H1 (cell line): Measurements from ENCODE around the gene HSD17B3.

ENCODE experiments used
- ATF2 ChIP-seq: IDR thresholded peaks from 2 replicates; pipeline ENCODE4 v1.6.1; 2012; ENCODE audit warnings: low read length, inconsistent platforms
- CHD1 ChIP-seq: IDR thresholded peaks from 2 replicates; pipeline ENCODE4 v1.6.1; 2012; ENCODE audit warnings: low read depth, low read length, improper control_type of control experiment
- CHD2 ChIP-seq: IDR thresholded peaks from 2 replicates; pipeline ENCODE4 v1.6.1; 2012; ENCODE audit warnings: low read length, improper control_type of control experiment
- CTCF ChIP-seq, 3 experiments: IDR thresholded peaks; 1 replicate in 2 of 3; 2 replicates in 1 of 3; pipeline versions ENCODE4 v1.5.1 to v1.6.1; 2011; ENCODE audit warnings: low read length in 3 of 3, mild to moderate bottlenecking in 3 of 3, inconsistent platforms in 2 of 3, low read depth in 1 of 3, moderate library complexity in 1 of 3; ENCODE audit not compliant: insufficient read depth in 1 of 3; ENCODE audit errors: control extremely low read depth in 1 of 3
- EGR1 ChIP-seq: IDR thresholded peaks from 2 replicates; pipeline ENCODE4 v1.6.1; 2011; ENCODE audit warnings: low read depth, low read length, borderline replicate concordance
- EP300 ChIP-seq, 2 experiments: IDR thresholded peaks; 1 replicate in 1 of 2; 2 replicates in 1 of 2; pipeline ENCODE4 v1.6.1; 2011 to 2012; ENCODE audit warnings: low read depth in 2 of 2, low read length in 2 of 2, mild to moderate bottlenecking in 2 of 2, borderline replicate concordance in 1 of 2, inconsistent platforms in 1 of 2, moderate library complexity in 1 of 2
- EZH2 ChIP-seq: fragments of 200-600 bp; sonication (generic); IDR thresholded peaks from 2 replicates; pipeline ENCODE4 v1.7.1; 2012; ENCODE audit warnings: low read depth, mild to moderate bottlenecking, moderate library complexity, low read length, inconsistent platforms; ENCODE audit not compliant: severe bottlenecking
- JUND ChIP-seq: IDR thresholded peaks from 2 replicates; pipeline ENCODE4 v1.6.1; 2011; ENCODE audit warnings: mild to moderate bottlenecking, improper control_type of control experiment, low read length
- PHF8 ChIP-seq: fragments of 200-600 bp; sonication (generic); conservative IDR thresholded peaks from 2 replicates; pipeline ENCODE4 v1.7.1; 2012; ENCODE audit warnings: low read depth, mild to moderate bottlenecking, inconsistent platforms, low read length, moderate library complexity
- POLR2A ChIP-seq, 2 experiments: IDR thresholded peaks; 1 replicate in 1 of 2; 2 replicates in 1 of 2; pipeline ENCODE4 v1.6.1; 2011; ENCODE audit warnings: low read depth in 2 of 2, low read length in 2 of 2, mild to moderate bottlenecking in 2 of 2; ENCODE audit errors: control extremely low read depth in 1 of 2
- POLR2AphosphoS5 ChIP-seq: IDR thresholded peaks from 2 replicates; pipeline ENCODE4 v1.6.1; 2011; ENCODE audit warnings: low read depth, low read length
- SP2 ChIP-seq: IDR thresholded peaks from 2 replicates; pipeline ENCODE4 v1.6.1; 2012; ENCODE audit warnings: mild to moderate bottlenecking, low read length, inconsistent platforms

GRCh38 chr9:96249746-96250145 is 52.2 kb downstream of the HSD17B3 start:
- TF ChIP-seq EP300 (IDR thresholded peaks at IDR 0.05; ENCODE audit: borderline replicate concordance in 1 of 2, low read depth in 2 of 2, low read length in 2 of 2) = no peak
- no peak for TF ChIP-seq PHF8
- no peak for TF ChIP-seq EZH2
- no peak for TF ChIP-seq POLR2A (IDR thresholded peaks at IDR 0.05; ENCODE audit: control extremely low read depth in 1 of 2, low read depth in 2 of 2, low read length in 2 of 2)
- TF ChIP-seq CHD2 = no peak
- TF ChIP-seq CTCF (IDR thresholded peaks at IDR 0.05; ENCODE audit: control extremely low read depth in 1 of 3, insufficient read depth in 1 of 3, low read depth in 1 of 3, low read length in 3 of 3) = no peak
- no peak for TF ChIP-seq SP2
- no peak for TF ChIP-seq ATF2
- no peak for TF ChIP-seq POLR2AphosphoS5
- no peak for TF ChIP-seq EGR1
- no peak for TF ChIP-seq JUND
- no peak for TF ChIP-seq CHD1
